Effector memory CD4-positive, alpha-beta T cell (primary cell): ENCODE measurements around the gene TEAD1.

ENCODE experiments used
- DNase-seq, 3 donors: peaks; one replicate each; pipeline ENCODE4 v3.0.0-alpha.2; 2020
- H3K27ac ChIP-seq: 2 replicates; pipeline ENCODE4 v1.7.0; 2013; ENCODE audit warnings: mild to moderate bottlenecking, low read length, moderate library complexity; ENCODE audit not compliant: insufficient read depth, poor library complexity, severe bottlenecking
- H3K27me3 ChIP-seq: replicated peaks from 2 replicates; pipeline ENCODE4 v1.7.0; 2013; ENCODE audit warnings: mild to moderate bottlenecking, low read length; ENCODE audit not compliant: insufficient read depth, control insufficient read depth, poor library complexity, severe bottlenecking
- H3K36me3 ChIP-seq: 2 replicates; pipeline ENCODE4 v1.7.0; 2013; ENCODE audit warnings: mild to moderate bottlenecking, low read length, moderate library complexity; ENCODE audit not compliant: control insufficient read depth, insufficient read depth
- H3K4me1 ChIP-seq: 2 replicates; pipeline ENCODE4 v1.7.0; 2013; ENCODE audit warnings: low read length, mild to moderate bottlenecking; ENCODE audit not compliant: control insufficient read depth, insufficient read depth, poor library complexity, severe bottlenecking
- H3K4me3 ChIP-seq: 2 replicates; pipeline ENCODE4 v1.7.0; 2013; ENCODE audit warnings: low read length, low read depth, mild to moderate bottlenecking; ENCODE audit not compliant: insufficient read depth, poor library complexity, severe bottlenecking
- H3K9me3 ChIP-seq: 2 replicates; pipeline ENCODE4 v1.7.0; 2013; ENCODE audit warnings: mild to moderate bottlenecking, low read length, moderate library complexity; ENCODE audit not compliant: control insufficient read depth

Gene TEAD1

DNA sequence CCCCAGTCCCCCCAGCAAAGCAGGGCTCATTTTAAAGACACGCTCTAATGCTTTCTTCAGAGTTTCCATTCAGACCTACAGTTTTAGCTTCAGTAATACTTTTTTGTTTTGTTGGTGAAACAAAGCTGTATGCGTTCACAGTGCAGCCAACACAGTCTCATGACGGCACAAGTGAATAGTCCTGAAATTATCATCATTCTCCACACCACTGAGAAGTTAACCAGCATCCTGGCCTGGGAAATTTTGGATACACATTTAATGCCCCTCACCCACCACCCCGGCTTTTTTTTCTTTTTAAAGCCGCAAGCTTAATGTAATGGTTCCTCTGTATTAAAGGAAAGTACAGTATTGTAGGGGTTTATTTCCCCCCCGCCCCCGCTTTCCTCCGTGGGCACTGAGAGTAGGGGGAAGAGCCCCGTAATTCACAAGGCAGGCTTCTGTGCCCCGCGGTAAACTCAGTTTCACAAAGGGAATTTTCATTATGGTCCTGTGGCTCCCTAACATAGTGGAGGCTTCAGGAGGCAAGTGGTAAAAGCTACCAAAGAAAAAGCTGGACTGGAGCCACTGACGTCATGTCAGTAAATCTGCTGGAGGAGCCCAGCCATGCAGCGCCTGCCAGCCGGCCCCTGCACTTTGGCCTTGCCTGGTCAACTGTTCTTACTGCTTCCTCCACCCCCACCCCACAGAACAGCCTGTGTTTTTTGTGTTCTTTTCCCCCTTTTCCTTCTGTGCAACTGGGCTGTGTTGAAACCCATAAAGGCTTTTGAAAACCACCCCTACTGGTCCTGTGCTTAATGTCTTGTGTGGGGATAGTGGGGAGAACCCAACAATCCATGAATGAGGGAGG lies 18.2 kb downstream of the TEAD1 start:
- H3K4me3 ChIP-seq, result no peak overlapping the region
- H3K27me3 ChIP-seq, result peaks cover 6% of the 10 kb centered on the region
- H3K36me3 ChIP-seq, result no peaks in the 10 kb centered on the region
- no peak overlapping the region for H3K27ac ChIP-seq
- H3K4me1 ChIP-seq, result no peaks in the 10 kb centered on the region
- DNase-seq, result no peak
- no peaks in the 10 kb centered on the region for H3K9me3 ChIP-seq

DNA sequence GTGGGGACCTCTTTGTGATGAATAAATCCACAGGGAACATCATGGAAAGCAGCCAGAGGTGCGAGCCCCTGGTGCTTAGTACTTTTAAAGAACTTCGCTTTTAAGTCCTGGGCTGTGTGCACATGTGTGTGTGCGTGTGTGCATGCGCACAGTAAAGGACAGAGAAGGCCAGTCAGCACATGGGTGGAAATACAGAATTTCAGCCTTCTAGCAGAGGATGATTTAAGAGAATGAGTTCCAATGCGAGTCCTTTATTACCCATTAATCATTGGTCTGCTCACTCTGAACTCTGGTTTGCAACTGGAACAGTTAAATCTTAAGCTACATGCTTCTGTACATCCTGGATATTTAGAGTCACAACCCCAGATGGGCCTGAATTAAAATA lies 18.9 kb downstream of the TEAD1 start:
- H3K4me3 ChIP-seq, result no peak overlapping the region
- peaks cover 6% of the 10 kb centered on the region for H3K27me3 ChIP-seq
- no peaks in the 10 kb centered on the region for H3K4me1 ChIP-seq
- H3K27ac ChIP-seq, result no peak overlapping the region
- no peak for DNase-seq
- no peaks in the 10 kb centered on the region for H3K36me3 ChIP-seq
- H3K9me3 ChIP-seq, result no peaks in the 10 kb centered on the region

DNA sequence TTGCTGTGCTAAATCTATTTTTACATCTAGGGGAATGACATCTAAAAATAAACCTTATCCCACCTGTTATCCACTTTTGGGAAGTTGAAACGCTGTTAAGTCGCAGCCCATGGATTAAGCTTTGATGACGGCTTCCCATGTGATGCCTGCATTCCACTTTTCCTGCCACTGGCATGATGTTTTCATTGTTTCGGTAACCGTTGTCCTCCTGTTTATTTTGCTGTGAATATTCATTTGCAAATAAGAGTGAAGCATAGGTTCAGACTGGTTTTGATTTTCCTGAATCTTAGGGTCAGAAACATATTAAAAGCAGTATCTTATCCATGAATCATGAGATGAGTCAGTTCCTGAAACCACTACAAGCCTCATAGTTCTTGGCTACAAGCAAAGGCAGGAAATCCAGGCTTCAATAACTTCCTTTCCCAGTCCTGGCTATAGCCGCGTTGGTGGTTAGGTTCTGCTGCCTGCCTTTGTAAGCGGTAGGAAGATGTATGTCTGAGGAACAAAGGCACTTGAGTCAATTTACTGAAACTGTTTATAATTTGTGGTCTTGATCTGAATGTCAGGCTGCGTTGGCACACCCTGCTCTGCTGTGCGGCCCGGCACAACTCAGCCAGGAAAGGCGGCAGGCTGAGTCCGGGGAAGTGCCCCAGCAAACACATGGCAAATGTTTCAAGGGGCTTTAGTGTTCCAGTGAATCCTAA lies 19.4 kb downstream of the TEAD1 start:
- no peak overlapping the region for H3K27ac ChIP-seq
- H3K9me3 ChIP-seq, result no peaks in the 10 kb centered on the region
- no peaks in the 10 kb centered on the region for H3K4me1 ChIP-seq
- no peaks in the 10 kb centered on the region for H3K36me3 ChIP-seq
- no peak for DNase-seq
- peaks cover 6% of the 10 kb centered on the region for H3K27me3 ChIP-seq
- H3K4me3 ChIP-seq, result no peak overlapping the region

DNA sequence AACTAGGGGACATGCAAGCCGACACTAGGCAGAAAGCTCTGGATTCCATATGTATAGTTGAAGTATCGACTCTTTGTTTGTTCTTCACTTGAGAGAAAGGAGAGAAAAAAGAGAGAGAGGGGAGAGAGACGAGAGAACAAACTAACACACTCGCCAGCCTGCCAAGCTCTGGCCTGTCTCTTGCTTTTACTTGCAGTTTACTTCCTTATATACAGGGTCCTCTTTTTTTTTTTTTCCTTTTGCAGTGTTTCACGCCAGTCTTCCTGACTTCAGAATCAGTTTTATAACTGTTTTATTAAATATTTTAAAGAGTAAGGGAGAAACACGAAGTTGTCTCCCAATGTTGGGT lies 19.9 kb downstream of the TEAD1 start:
- Histone ChIP-seq H3K27ac (no peak overlapping the region), H3K4me3 (no peak overlapping the region), H3K27me3 (peaks cover 9% of the 10 kb centered on the region), H3K36me3 (no peaks in the 10 kb centered on the region), H3K9me3 (no peaks in the 10 kb centered on the region), H3K4me1 (no peaks in the 10 kb centered on the region)
- no peak for DNase-seq

DNA sequence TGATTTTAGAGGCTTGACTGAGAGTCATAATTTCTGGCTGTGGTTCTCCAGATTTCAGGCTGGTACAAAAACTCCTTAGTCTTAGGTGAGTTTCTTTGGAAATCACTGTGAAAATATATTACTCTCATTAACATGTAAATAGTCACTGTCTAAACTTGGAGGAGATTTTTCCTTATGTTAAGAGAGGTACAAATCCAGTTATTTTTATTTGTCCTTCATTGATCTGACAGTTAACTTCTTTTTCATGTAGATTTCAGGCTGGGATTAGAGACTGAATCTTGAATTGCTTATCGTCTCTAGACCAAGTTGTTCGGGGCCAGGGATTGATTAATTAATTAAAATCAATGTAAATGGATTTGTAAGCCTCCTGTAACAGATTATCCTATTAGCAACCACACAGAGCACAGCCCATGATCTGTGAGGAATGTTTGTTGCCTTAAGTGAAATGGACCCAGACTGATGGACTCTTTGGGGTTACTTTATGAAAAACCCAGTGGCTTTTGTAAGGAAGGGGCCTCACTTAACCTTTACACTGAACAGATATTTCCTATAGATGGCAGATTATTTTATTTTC lies 21.1 kb downstream of the TEAD1 start:
- Histone ChIP-seq H3K27me3 (peaks cover 9% of the 10 kb centered on the region), H3K27ac (no peak overlapping the region), H3K9me3 (no peaks in the 10 kb centered on the region), H3K4me3 (no peak overlapping the region), H3K4me1 (no peaks in the 10 kb centered on the region), H3K36me3 (no peaks in the 10 kb centered on the region)
- DNase-seq, result no peak

DNA sequence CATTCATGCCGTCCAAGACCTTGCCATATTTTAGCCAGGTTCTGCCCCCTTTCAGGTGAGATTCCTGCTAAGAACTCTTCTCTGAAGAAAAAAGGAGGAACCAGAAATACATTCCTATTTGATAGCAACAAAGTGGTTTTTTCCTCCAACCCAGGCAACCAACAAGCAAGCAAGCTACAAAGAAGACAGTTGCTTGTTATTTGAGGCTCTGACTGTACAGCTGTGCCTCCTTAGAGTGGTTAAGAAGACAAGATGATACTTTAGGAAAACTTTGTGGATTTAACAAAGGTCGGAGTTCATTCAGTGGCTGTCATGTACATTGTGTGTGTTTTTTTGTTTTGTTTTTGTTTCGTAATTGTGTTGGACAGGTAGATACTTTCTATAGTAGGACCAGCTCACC lies 21.7 kb downstream of the TEAD1 start:
- Histone ChIP-seq H3K4me1 (no peaks in the 10 kb centered on the region), H3K27ac (no peak overlapping the region), H3K36me3 (no peaks in the 10 kb centered on the region), H3K27me3 (peaks cover 12% of the 10 kb centered on the region), H3K4me3 (no peak overlapping the region), H3K9me3 (no peaks in the 10 kb centered on the region)
- no peak for DNase-seq

DNA sequence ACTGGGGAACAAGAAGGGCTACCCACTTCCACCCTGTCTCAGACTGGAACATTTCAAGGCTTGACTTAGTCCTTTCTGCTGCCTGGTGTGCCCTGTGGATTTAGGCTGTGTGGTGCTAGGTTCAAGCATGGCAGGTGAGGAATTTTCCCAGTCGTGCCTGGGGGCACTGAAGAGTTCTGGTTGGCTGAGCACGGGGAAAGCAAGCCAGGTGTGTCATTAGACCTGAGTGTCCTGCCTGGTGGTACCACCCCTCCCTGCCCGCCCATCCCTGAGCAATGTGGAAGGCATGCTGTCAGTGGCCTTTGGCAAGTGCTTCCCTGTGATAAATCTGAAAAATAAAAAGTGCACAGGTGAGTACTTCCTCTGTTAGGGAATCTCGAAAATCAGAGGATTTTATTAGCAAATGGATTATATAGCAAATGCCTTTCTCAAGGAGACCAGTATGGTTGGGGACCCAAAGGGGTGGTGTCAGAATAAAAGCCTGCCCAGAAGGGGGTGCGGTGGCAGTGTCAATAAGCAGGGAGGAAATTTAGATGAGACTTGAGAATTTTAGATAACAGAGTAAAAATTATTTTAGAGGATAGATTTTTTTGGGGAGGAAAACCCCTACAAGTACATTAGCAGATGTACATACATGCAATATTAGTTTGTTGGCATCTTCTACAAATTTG lies 22.8 kb downstream of the TEAD1 start:
- no peak overlapping the region for H3K27ac ChIP-seq
- H3K27me3 ChIP-seq, result peaks cover 12% of the 10 kb centered on the region
- no peaks in the 10 kb centered on the region for H3K4me1 ChIP-seq

DNA sequence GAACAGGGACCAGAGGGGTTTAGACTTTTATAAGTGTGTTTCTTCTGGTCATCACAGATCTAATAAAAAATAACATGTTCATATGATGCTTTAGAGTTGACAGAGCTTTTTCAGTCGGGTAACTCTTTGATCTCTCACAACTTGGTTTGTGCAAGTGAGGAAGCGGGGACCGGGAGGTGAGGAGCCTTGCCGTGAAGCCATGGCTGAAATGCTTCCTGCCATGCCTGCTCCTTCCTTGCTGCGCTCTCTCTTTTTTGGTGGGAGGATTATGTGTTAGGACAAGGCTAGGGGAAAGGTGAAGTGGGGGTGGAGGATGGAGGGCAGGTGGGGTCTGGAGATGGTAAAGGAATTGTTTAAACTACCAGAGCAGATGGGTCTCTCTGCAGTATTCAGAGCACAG lies 23.8 kb downstream of the TEAD1 start:
- no peak overlapping the region for H3K4me3 ChIP-seq
- H3K9me3 ChIP-seq, result no peaks in the 10 kb centered on the region
- no peak for DNase-seq
- H3K4me1 ChIP-seq, result no peaks in the 10 kb centered on the region
- no peaks in the 10 kb centered on the region for H3K36me3 ChIP-seq
- no peak overlapping the region for H3K27ac ChIP-seq
- H3K27me3 ChIP-seq, result peaks cover 12% of the 10 kb centered on the region

More for the DNA sequence above, 22.8 kb downstream of the TEAD1 start:
- no peaks in the 10 kb centered on the region for H3K36me3 ChIP-seq
- H3K9me3 ChIP-seq, result no peaks in the 10 kb centered on the region
- no peak overlapping the region for H3K4me3 ChIP-seq
- no peak for DNase-seq

DNA sequence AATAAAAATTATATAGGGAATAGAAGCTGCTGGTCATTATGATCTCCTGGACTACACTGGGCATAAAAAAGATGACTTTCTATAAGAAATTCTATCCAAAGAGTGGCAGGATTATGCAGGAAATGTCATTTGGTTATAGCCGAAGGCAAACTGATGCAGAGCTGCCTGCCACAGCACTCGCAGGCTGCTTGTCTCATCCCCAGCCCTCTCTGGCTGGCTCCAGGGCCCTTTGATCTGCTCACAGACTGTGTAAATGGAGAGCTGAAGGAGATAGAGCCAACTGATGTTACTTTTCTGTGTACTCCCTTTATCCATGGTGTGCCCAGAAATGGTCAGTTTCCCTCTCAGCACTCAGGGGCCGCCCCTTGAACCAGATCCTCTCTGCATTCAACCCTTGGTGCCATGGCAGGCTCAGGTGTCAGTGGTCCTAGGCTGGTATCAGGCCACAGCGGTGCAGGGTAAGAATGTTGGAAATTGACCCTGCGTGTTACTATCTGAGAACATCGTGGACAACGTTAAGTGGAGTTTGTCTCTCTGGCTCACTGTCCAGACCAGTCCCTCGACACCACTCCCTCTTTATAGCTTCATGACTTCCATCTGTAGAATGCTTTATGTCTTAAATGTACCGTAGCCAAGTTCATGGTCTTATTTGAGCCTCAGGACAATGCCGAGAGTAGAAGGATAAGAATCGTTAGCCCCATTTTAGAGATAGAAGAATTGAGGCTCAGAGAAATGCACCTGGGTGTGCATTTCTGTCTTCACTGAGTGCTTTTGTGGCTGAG lies 27.8 kb downstream of the TEAD1 start:
- Histone ChIP-seq H3K4me3 (no peak overlapping the region), H3K9me3 (no peaks in the 10 kb centered on the region), H3K36me3 (no peaks in the 10 kb centered on the region), H3K27ac (no peak overlapping the region), H3K27me3 (peaks cover 6% of the 10 kb centered on the region), H3K4me1 (no peaks in the 10 kb centered on the region)
- DNase-seq, result no peak
